HG02943 (cell line): Measurements from ENCODE around the gene TBX1.
"Not testable (repeated sequence)": the region's sequence is repeated elsewhere in the genome, so short reads cannot be mapped to it uniquely, and the experiment has no call there.

Source experiments
- ATAC-seq: cut with Tn5 transposase; IDR thresholded peaks from one replicate; pipeline ENCODE4 v1.9.1; 2021; ENCODE audit warnings: mild to moderate bottlenecking, low read depth, moderate library complexity; ENCODE audit not compliant: unreplicated experiment

Gene TBX1

DNA sequence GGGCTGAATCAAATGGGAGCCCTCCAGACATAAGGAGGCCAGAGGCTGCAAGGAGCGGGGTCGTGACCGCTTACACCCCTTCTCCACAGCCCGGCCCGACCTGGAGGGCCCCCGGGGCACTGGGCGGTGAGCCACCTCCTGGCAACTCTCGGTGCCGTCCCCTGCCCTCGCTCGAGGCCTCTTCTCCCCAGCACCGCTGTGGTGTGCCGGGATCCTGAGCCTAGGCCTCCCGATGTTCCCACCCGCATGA is 37.7 kb upstream of the TBX1 start:
- ATAC-seq, result no peak

DNA sequence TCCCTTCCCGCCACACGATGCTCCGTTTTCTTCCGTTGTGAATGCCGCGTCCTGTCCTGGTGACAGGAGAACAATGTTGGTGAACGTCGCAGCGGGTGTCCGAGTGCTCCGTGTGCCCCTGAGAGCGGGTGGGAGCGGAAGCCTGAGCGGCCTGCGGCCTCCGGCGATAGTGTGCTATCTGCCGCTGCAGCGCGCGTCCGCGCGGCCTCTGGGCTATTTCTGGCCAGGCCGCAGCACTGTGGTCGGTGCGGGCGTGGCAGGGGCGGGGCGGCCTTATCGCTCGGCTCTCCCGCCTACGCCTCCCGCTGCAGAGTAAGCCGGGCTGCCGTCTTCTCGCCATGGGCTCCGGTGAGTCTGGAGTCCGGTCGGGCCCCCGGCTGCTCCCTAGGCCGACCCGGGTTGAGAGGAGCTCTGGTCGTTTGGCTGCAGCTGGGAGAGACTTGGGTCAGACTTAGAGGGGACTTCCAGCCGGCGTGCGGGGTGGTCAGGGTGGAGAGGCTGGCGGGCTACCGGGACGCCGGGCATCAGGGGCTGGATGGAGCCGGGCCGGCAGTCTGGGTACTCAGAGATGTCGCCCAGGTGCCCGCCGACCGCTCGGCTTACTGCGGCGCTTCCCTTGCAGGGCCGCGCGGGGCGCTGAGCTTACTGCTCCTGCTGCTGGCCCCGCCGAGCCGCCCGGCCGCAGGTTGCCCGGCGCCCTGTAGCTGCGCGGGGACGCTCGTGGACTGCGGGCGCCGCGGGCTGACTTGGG is 37.2 kb upstream of the TBX1 start, which contains the start of gene GP1BB:
GP1BB (plus strand) TSS at position 308 of the 751 bp plus-strand sequence; CDS start at position 339, 31 bp downstream.
- ATAC-seq, result no peak

DNA sequence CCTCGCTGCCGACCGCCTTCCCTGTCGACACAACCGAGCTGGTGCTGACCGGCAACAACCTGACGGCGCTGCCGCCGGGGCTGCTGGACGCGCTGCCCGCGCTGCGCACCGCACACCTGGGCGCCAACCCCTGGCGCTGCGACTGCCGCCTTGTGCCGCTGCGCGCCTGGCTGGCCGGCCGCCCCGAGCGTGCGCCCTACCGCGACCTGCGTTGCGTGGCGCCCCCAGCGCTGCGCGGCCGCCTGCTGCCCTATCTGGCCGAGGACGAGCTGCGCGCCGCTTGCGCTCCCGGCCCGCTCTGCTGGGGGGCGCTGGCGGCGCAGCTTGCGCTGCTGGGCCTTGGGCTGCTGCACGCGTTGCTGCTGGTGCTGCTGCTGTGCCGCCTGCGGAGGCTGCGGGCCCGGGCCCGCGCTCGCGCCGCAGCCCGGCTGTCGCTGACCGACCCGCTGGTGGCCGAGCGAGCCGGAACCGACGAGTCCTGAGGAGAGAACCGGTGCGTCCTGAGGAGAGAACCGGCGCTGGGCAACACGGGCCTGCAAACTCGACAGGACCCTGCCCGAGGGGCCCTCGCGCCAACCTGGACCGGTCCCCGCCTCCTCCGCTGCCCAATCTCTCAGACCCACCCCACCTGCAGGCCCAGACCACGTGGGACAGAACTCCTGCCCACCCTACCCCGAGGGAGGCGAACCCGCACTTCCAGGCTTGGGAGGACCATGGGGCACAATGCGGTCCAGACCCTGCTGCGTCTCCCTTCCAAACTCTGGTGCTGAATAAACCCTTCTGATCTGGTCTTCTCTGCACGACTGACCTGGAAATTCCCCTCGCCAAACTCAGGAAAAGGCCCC is 36.4 kb upstream of the TBX1 start:
- ATAC-seq, result no peak

DNA sequence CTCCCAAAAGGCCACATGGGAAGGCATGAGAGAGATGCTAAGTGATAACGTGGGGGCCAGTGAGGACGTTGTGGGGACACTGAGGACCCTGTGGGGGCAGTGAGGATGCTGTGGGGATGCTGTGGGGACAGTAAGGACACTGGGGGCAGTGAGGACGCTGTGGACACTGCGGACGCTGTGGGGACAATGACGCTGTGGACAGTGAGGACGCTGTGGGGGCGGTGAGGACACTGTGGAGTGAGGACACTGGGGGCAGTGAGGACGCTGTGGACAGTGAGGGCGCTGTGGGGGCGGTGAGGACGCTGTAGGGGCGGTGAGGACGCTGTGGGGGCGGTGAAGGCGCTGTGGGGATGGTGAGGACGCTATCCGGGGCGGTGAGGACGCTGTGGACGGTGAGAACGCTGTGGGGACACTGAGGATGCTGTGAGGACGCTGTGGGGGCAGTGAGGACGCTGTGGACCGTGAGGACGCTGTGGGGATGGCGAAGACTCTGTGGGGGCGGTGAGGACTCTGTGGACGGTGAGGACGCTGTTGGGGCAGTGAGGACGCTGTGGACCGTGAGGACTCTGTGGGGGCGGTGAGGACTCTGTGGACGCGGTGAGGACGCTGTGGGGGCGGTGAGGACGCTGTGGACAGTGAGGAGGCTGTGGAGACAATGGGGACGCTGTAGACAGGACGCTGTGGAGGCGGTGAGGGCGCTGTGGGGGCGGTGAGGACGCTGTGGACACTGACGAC is 35.5 kb upstream of the TBX1 start:
- no peak for ATAC-seq

DNA sequence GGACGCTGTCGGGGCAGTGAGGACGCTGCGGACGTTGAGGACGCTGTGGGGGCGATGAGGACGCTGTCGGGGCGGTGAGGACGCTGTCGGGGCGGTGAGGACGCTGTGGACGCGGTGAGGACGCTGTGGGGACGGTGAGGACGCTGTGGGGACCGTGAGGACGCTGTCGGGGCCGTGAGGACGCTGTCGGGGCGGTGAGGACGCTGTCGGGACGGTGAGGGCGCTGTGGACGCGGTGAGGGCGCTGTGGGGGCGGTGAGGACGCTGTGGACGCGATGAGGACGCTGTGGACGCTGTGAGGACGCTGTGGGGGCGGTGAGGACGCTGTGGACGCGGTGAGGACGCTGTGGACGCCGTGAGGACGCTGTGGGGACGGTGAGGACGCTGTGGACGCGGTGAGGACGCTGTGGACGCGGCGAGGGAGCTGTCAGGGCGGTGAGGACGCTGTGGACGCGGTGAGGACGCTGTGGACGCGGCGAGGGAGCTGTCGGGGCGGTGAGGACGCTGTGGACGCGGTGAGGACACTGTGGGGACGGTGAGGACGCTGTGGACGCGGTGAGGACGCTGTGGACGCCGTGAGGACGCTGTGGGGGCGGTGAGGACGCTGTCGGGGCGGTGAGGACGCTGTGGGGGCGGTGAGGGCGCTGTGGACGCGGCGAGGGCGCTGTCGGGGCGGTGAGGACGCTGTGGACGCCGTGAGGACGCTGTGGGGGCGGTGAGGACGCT is 34.4 kb upstream of the TBX1 start:
- not testable (repeated sequence) for ATAC-seq

DNA sequence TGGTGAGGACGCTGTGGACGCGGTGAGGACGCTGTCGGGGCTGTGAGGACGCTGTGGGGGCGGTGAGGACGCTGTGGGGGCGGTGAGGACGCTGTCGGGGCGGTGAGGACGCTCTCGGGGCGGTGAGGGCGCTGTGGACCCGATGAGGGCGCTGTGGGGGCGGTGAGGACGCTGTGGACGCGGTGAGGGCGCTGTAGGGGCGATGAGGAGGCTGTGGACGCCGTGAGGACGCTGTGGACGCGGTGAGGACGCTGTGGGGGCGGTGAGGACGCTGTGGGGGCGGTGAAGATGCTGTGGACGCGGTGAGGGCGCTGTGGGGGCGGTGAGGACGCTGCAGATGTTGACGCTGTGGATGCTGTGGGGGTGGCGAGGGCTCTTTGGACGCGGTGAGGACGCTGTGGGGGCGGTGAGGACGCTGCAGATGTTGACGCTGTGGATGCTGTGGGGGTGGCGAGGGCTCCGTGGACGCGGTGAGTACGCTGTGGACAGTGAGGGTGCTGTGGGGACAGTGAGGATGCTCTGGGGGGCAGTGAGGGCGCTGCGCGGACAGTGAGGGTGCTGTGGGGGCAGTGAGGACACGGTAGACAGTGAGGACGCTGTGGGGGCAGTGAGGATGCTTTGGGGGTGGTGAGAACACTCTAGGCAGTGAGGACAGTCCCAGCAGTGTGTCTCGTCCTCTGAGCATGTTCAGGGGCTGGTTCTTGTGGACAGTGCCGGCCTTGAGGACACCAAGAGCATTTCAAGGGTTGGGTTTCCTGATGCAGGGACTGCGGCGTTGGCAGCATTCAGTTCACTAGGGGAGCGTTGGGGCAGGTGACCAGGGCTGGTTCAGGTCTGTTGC is 33.0 kb upstream of the TBX1 start:
- ATAC-seq, result no peak

DNA sequence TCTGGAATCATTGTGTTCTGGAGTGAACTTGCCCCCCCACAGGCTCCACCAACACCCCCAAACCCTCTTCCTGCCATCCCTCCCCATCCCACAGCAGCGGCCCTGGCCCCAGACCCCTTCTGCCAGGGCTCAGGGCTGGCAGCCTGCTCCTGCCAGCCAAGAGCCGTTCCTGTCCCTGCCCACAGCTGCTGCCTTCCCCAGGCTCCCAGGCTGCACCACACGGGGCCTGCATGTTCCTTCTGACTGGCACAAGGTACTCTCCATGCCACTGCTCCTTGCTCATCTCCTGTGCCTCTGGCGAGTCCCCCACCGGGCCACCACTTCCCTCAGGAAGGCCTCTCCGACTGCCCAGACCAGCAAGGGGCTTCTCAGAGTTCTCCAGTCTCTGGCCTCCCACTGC is 32.3 kb upstream of the TBX1 start:
- no peak for ATAC-seq

DNA sequence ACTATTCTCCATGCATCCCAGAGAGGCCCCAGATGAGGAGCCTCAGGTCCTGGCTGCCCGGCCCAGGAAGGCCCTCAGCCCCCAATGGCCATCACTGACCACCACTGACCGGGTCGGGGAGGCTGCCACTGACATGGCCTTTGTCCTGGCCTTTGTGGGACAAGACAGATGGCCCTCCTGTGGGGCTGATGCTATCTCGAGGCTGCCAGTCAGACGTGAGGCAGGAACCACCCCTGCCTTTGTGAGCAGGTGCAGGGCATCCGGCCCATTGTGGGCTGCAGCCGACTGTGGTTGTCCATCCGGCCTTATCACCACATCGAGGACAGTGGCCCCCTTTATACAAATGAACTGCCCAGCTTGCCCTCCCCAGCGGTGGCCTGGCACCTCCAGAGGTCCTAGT is 31.7 kb upstream of the TBX1 start:
- no peak for ATAC-seq

DNA sequence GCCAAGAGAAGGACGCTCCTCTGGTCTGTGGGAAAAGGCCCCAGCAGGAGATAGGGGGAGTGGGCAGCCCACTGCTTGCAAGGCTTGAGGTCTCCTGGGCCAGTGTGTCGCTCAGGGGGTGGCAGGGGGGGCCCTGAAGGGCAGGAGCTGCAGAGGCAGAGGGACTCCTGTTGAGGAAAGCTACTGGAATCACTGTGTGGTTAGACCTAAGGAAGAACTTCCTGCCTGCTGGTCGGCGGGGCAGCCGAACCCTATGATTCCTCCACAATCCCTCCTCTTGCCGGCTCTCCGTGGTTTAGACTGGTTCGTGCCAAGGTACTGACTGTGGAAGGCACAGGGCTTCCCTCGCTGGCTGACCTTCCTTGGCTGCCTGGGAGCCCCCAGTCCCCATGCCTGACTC is 31.1 kb upstream of the TBX1 start:
- no peak for ATAC-seq

DNA sequence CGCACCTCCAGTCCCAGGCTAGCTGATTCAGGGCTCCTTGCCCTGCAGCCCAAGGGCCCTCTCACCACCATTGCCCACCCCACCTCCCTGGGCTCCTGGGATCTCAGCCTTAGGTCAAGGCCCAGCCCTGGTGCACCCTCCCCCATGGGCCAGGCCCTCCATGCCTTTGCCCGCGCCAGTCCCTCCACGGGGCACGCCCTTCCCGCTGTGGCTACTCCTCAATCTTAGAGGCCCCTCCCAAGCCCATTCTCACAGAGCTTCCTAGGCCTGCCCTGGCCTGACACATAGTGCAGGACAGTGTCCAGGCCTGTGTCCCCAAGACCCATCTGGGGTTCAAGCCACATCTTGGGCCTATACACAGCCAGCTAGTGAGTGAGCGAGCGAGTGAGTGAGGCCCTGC is 30.4 kb upstream of the TBX1 start:
- no peak for ATAC-seq

DNA sequence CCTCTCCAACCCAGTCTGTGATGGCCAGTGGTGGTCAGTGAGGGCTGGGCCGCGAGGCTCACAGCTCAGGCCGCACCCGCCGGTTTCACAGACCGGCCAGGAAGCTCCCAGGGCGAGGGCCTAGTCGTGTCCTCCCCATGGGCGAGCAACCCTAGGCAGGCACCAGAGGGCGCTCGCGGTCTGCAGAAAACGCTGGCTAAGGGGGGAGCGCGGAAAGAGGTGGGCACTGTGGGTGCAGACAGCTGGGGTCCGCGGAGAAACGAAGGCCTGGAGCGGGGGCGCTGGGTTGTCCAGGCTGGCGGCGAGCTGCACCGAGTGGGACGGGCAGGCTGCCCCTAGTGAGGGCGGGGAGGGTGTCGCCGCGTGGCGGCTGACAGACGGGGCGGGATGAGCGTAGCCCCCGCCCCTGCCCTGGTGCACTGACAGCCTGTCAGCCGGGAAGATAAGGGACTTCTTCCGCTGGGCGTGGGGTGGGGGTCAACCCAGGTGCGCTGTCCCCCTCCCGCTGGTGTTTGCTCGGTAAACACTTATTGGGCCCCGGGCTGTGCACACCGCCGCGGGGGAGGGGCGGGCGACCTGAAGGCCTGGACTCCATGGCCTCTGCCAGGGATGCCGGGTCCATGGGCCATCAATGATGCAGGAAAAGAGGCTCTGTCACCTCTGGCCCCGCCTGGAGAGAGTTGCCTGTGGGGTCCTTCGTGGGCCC is 29.8 kb upstream of the TBX1 start:
- no peak for ATAC-seq

DNA sequence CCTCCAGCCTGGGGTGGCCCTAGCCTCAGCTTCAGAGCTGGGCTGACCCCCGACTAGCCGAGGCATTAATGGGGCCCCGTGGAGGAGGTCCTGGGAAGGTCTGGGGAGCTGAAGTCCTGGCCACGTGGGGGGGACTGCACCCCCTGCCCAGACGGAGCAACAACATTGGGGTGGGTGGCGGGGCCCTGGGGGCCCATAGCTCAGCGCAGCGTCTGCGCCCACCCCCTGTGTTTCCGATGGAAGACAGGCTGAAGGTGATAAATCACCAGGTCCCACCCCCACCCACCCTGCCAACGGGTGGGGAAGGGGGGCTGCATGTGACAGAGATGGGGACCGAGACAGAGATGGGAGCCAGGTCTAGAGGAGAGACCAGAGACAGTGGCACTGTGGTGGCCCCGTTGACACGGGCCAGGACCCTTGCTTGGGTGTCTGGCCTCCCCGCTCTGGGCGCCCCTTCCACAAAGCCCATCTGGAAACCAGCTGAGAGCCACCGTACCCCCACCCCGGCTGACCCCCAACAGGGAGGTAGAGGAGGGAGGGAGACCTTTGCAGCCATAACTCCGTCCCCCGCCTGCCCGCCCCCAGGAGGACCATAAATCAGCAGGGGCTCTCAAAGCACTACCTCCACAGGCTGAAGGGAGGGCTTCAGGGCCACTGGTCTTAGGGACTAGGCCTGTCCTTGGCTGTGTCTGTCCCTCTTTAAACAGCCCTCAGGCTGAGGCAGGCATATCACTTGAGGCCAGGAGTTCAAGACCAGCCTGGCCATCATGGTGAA is 29.0 kb upstream of the TBX1 start:
- ATAC-seq, result no peak

DNA sequence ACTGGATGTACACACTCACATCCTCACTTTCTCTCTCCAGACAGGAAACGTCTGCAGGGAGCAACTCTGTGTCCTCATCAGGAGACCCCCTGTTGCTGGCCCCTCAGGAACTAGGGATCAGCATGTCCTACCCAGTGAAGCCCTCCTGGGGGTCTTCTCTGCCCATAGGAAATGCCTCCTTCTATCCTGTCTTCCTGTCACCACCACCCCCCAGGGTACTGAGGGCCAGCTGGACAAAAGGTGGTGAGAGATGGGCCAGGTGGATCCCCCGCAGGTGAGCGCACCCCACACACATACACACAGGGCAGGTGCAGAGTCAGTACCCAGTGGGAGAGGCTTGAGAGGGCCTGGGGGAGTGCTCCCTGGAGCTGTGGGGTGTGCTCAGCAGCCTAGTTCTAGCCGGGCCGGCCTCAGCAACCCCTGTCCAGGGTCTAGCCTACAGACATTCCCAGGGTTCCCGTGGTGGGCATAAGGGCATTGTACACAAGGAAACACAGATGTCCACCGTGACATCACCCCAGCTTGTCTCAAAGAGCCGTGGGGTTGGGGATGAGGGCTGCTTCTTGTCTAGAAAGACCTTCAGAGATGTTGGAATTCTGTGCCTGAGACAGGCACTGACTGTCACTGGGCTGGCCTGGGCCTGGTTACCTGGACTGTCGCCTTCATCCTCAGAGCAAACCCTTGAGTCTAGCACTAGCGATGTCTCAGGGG is 28.0 kb upstream of the TBX1 start:
- ATAC-seq, result no peak

DNA sequence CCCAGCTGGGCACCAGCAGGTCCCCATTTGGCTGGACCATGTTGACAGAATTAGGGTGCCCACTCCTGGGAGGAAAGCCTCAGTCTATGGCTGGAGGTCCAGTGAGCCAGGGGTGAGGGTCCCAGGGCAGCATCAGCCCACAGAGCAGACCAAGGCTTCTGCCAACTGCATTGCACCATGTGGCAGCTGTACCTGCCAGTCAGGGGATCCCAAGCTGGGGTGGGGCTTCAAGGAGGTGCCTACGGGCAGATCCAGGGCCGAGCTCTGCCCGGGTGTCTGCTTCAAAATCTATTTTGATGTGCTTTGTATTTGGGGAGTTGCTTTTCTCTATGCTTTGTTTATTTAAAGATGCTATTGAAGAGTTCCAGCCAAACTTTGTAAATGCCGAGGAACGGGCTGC is 26.8 kb upstream of the TBX1 start:
- ATAC-seq, result no peak

DNA sequence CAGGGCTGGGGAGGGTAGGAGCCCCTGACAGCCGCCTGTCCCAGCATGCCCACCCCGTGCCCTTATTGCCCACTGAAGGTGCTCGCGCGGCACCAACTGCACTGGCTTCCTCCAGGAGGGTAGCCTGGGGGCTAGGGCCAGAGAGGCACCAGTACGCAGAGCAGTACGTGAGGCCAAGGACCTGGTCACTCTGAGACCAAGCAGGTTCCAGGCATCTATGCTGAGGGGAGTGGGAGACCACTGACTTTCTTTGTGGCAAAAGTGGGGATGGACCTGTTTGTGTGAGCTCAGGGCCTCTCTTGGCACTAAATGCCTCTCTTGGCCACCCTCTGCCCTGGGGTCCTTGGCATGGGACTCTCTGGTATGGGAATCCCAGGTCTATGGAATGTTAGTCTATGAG is 26.4 kb upstream of the TBX1 start:
- no peak for ATAC-seq

DNA sequence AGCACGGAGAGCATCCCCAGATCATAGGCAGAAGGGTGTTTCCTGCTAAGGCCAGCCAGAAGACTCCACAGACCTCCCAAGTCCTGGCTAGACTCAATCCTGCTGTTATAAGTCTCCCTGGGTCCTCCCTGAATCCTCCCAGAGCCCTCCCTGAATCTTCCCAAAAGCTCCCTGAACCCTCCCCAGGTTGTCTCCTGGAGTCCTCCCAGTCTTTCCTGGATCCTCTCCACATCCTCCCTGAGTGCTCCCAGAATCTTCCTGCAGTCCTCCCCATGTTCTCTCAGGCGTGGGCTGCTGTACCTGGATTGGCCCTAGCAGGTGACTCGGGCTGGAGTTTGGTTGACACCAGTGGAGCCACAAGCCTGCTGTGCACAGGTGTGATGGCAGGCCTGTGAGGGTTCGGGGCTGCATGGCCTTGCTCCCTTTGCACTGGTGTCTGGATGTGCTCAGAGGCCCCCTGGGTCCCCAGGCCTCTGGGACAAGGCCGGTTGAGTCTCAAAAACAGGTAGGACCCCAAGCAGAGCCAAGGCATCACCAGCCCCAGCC is 25.7 kb upstream of the TBX1 start:
- no peak for ATAC-seq

DNA sequence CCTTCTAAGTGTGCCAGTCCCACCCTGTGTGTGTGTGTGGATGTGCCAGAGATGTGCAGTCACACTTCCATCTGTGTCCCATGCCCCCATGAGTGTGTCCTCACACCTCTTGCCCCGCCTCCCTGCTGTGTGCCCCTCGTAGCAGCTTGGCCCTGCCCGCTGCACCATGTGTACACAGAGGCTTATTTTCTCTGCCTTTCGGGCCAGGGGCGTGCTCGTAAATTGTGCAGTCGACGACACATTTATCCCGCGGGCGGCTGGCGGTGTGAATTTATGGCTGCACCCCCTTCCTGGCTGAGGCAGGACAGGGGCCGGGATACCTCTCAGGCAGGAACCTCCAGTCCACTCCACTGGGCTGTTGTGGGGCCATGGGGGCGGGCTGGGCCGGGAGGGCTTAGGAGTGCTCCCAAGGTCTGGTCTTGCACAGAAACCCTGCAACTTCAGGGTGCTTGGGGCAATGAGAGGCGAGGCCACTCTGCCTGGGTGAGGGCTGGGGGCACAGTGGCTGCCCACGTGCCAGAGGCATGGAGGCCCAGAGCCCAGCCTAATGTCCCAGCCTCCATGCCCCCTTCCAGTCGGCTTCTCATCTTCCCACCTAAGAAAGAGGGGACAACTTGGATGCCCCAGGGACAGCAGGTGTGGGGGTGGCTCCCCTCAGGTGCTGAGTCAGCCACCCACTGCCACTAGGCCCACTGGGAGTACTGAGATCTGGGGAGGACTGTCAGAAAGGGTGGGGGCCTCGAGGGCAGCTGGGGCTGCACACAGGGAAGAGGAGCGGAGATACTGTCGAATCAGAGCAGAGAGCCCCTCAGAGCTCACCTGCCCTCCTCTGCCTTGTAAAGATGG is 24.7 kb upstream of the TBX1 start:
- no peak for ATAC-seq
